DOHH2 (cell line): Measurements from ENCODE around the gene TFAP2D.

ENCODE experiments used
- H3F3A ChIP-seq: fragments of 200-600 bp; sonication (generic), shearing (Covaris generic); 2 replicates; pipeline ENCODE4 v1.6.0; 2016; ENCODE audit warnings: antibody characterized with exemption, mild to moderate bottlenecking; ENCODE audit not compliant: control insufficient read depth, insufficient read depth
- H3K27ac ChIP-seq: fragments of 200-600 bp; sonication (generic); 2 replicates; pipeline ENCODE4 v1.5.1; 2014; ENCODE audit warnings: low read depth, mild to moderate bottlenecking, low read length, moderate library complexity
- H3K27me3 ChIP-seq: fragments of 200-600 bp; sonication (generic); 2 replicates; pipeline ENCODE4 v1.6.1; 2014; ENCODE audit warnings: mild to moderate bottlenecking, low read length, mixed read lengths; ENCODE audit not compliant: control insufficient read depth
- H3K36me3 ChIP-seq: fragments of 200-600 bp; sonication (generic); 2 replicates; pipeline ENCODE4 v1.6.1; 2014; ENCODE audit warnings: mild to moderate bottlenecking, low read length, moderate library complexity, mixed read lengths; ENCODE audit not compliant: control insufficient read depth
- H3K4me1 ChIP-seq: fragments of 200-600 bp; sonication (generic); 2 replicates; pipeline ENCODE4 v1.6.1; 2014; ENCODE audit warnings: mild to moderate bottlenecking, low read length, mixed read lengths; ENCODE audit not compliant: control insufficient read depth
- H3K4me2 ChIP-seq: fragments of 200-600 bp; sonication (generic); 2 replicates; pipeline ENCODE4 v1.6.0; 2014; ENCODE audit warnings: mild to moderate bottlenecking, low read length, moderate library complexity
- H3K4me3 ChIP-seq: fragments of 200-600 bp; sonication (generic); 2 replicates; pipeline ENCODE4 v1.5.1; 2014; ENCODE audit warnings: mild to moderate bottlenecking, low read length, mixed read lengths
- H3K79me2 ChIP-seq: fragments of 200-600 bp; sonication (generic); 2 replicates; pipeline ENCODE4 v1.6.1; 2014; ENCODE audit warnings: mild to moderate bottlenecking, low read length, mixed read lengths; ENCODE audit not compliant: control insufficient read depth
- H3K9me2 ChIP-seq: fragments of 200-600 bp; sonication (generic); replicated peaks from 2 replicates; pipeline ENCODE4 v1.6.1; 2014; ENCODE audit warnings: mild to moderate bottlenecking, low read length, mixed read lengths; ENCODE audit not compliant: control insufficient read depth
- H3K9me3 ChIP-seq: fragments of 200-600 bp; sonication (generic); 2 replicates; pipeline ENCODE4 v1.6.1; 2014; ENCODE audit warnings: antibody characterized with exemption, low read length, mixed read lengths; ENCODE audit not compliant: control insufficient read depth, insufficient read depth
- H4K20me1 ChIP-seq: fragments of 200-600 bp; sonication (generic); 2 replicates; pipeline ENCODE4 v1.6.0; 2014; ENCODE audit warnings: low read depth, mild to moderate bottlenecking, antibody characterized with exemption, low read length, moderate library complexity; ENCODE audit not compliant: control insufficient read depth, insufficient read depth
- EZH2phosphoT487 ChIP-seq: fragments of 200-600 bp; sonication (generic); IDR thresholded peaks from 2 replicates; pipeline ENCODE4 v1.6.1; 2017; ENCODE audit warnings: borderline replicate concordance, mild to moderate bottlenecking, antibody characterized with exemption, low read length, moderate library complexity, mixed read lengths
- TF ChIP-seq, protein P1 (sequence below): fragments of 200-600 bp; sonication (generic); IDR thresholded peaks from one replicate; pipeline ENCODE4 v1.5.1; 2014; ENCODE audit warnings: antibody characterized with exemption, mild to moderate bottlenecking, low read depth, low read length; ENCODE audit not compliant: poor library complexity, severe bottlenecking

The TFAP2D gene

DNA sequence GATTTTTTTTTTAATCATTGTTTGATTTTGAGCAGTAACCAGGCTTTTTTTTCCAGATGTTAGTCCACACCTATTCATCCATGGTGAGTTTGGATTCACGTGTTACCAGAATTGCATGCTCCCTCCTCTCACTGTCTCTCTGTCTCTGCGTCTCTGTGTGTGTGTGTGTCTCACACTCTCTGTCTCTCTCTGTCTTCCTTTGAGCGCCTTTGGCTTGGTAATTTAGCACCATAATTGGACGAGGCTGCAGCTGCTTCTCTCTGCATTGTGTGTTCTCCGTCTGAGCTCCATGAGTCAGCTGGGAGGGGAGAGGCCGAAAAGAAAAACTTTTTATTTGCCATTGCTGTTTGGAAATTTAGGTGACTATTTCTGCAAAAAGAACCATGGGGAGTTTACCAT is 108.8 kb downstream of the TFAP2D start:
- Histone ChIP-seq H3K9me3 (no peaks in the 10 kb centered on the region), H3K79me2 (no peaks in the 10 kb centered on the region), H3K27me3 (peaks cover 33% of the 10 kb centered on the region), H3K4me1 (no peaks in the 10 kb centered on the region), H3F3A (no peaks in the 10 kb centered on the region), H4K20me1 (no peaks in the 10 kb centered on the region), H3K36me3 (no peaks in the 10 kb centered on the region), H3K27ac (no peak overlapping the region), H3K4me3 (no peak overlapping the region), H3K9me2 (no peaks in the 10 kb centered on the region), H3K4me2 (no peak overlapping the region)
- TF ChIP-seq, protein P1, sequence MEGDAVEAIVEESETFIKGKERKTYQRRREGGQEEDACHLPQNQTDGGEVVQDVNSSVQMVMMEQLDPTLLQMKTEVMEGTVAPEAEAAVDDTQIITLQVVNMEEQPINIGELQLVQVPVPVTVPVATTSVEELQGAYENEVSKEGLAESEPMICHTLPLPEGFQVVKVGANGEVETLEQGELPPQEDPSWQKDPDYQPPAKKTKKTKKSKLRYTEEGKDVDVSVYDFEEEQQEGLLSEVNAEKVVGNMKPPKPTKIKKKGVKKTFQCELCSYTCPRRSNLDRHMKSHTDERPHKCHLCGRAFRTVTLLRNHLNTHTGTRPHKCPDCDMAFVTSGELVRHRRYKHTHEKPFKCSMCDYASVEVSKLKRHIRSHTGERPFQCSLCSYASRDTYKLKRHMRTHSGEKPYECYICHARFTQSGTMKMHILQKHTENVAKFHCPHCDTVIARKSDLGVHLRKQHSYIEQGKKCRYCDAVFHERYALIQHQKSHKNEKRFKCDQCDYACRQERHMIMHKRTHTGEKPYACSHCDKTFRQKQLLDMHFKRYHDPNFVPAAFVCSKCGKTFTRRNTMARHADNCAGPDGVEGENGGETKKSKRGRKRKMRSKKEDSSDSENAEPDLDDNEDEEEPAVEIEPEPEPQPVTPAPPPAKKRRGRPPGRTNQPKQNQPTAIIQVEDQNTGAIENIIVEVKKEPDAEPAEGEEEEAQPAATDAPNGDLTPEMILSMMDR, result no peak
- TF ChIP-seq EZH2phosphoT487, result no peak
